Hepatocyte (in vitro differentiated cells): ENCODE results near the gene SLX9.

Source experiments
- CTCF ChIP-seq: fragments of 200-600 bp; sonication (generic); IDR thresholded peaks from 2 replicates; pipeline ENCODE4 v1.5.1; 2016; ENCODE audit warnings: antibody characterized with exemption, mild to moderate bottlenecking; ENCODE audit not compliant: poor library complexity
- EZH2 ChIP-seq: fragments of 200-600 bp; sonication (generic); IDR thresholded peaks from 2 replicates; pipeline ENCODE4 v1.6.1; 2016; ENCODE audit warnings: antibody characterized with exemption, mild to moderate bottlenecking, borderline replicate concordance
- EZH2phosphoT487 ChIP-seq: fragments of 200-600 bp; sonication (generic); IDR thresholded peaks from one replicate; pipeline ENCODE4 v1.6.1; 2018; ENCODE audit warnings: antibody characterized with exemption, mild to moderate bottlenecking, low read depth, moderate library complexity; ENCODE audit not compliant: unreplicated experiment, severe bottlenecking

- no peak for TF ChIP-seq CTCF
- TF ChIP-seq EZH2 = no peak
- no peak for TF ChIP-seq EZH2phosphoT487
Measured at GRCh38 chr21:44988607-44989536, 49.0 kb downstream of the SLX9 start.
